ENCODE measurements around the gene KLHL5. TPM values are rescaled to one million over a fixed set of nuclear protein-coding genes. Genes with fewer than 3 reads are reported as not detected.
A peak's percentile ranks its signal among the peaks of the same experiment; 100 is the strongest.

Gene KLHL5
- total and polyA plus RNA-seq, 4 donors, result 14.2 to 65.4 (median 25.6) TPM

GRCh38 chr4:39048311-39048710 is 13.7 kb upstream of the KLHL5 start:
- no peaks in the 10 kb centered on the region for H3K27me3 ChIP-seq (ENCODE audit: control insufficient read depth in 4 of 4, insufficient read depth in 4 of 4, low read length in 3 of 4)
- 80% methylated on average over 1 of the region's 1 CpG for WGBS
- no peaks in the 10 kb centered on the region for H3K36me3 ChIP-seq (ENCODE audit: control insufficient read depth in 4 of 4, insufficient read depth in 3 of 4, low read depth in 1 of 4, low read length in 3 of 4)
- TF ChIP-seq HNF4A (conservative IDR thresholded peaks at IDR 0.05) (no peak), ZBTB33 (IDR thresholded peaks at IDR 0.05) (no peak), FOXA2 (IDR thresholded peaks at IDR 0.05) (no peak), HNF4G (IDR thresholded peaks at IDR 0.05) (no peak), JUND (IDR thresholded peaks at IDR 0.05) (no peak), ATF3 (IDR thresholded peaks at IDR 0.05) (no peak), FOXA1 (IDR thresholded peaks at IDR 0.05) (no peak), TAF1 (conservative IDR thresholded peaks at IDR 0.05) (no peak), YY1 (IDR thresholded peaks at IDR 0.05) (no peak)
- no peak for DNase-seq (ENCODE audit: low spot score)
- H3K4me1 ChIP-seq (ENCODE audit: control insufficient read depth in 4 of 4, insufficient read depth in 4 of 4, low read length in 3 of 4), result peaks cover 3 to 40% (median 21%) of the 10 kb centered on the region in 4 donors
- no peak overlapping the region for H3K9ac ChIP-seq (ENCODE audit: low read depth in 1 of 2, low read length in 2 of 2)
- H3K27ac ChIP-seq (ENCODE audit: low read depth in 1 of 2, low read length in 2 of 2), result peak overlapping the region in 1 of 2 donors; percentile 33
- no peaks in the 10 kb centered on the region for H3K9me3 ChIP-seq (ENCODE audit: control insufficient read depth in 4 of 4, low read length in 3 of 4)
- H3K4me3 ChIP-seq (ENCODE audit: low read depth in 1 of 3, low read length in 3 of 3), result no peak overlapping the region

- 86% methylated on average over 2 of the region's 2 CpGs for WGBS
Observed at GRCh38 chr4:39050590-39050989, 11.4 kb upstream of the KLHL5 start.

More at GRCh38 chr4:39050590-39050989, 11.4 kb upstream of the KLHL5 start:
- DNase-seq (ENCODE audit: low spot score), result no peak
- Histone ChIP-seq H3K36me3 (ENCODE audit: control insufficient read depth in 4 of 4, insufficient read depth in 3 of 4, low read depth in 1 of 4, low read length in 3 of 4) (no peaks in the 10 kb centered on the region), H3K4me1 (ENCODE audit: control insufficient read depth in 4 of 4, insufficient read depth in 4 of 4, low read length in 3 of 4) (peaks cover 5 to 32% (median 13%) of the 10 kb centered on the region in 4 donors), H3K27ac (ENCODE audit: low read depth in 1 of 2, low read length in 2 of 2) (no peak overlapping the region), H3K27me3 (ENCODE audit: control insufficient read depth in 4 of 4, insufficient read depth in 4 of 4, low read length in 3 of 4) (no peaks in the 10 kb centered on the region), H3K4me3 (ENCODE audit: low read depth in 1 of 3, low read length in 3 of 3) (no peak overlapping the region), H3K9me3 (ENCODE audit: control insufficient read depth in 4 of 4, low read length in 3 of 4) (no peaks in the 10 kb centered on the region), H3K9ac (ENCODE audit: low read depth in 1 of 2, low read length in 2 of 2) (no peak overlapping the region)
- TF ChIP-seq CTCF (IDR thresholded peaks at IDR 0.05; ENCODE audit: low read depth, low read length, missing input control) (no peak), HNF4G (IDR thresholded peaks at IDR 0.05) (no peak), TAF1 (conservative IDR thresholded peaks at IDR 0.05) (no peak), RAD21 (IDR thresholded peaks at IDR 0.05) (no peak), SP1 (IDR thresholded peaks at IDR 0.05) (no peak), EGR1 (IDR thresholded peaks at IDR 0.05; ENCODE audit: low read depth in 2 of 2) (no peak), NR2F2 (IDR thresholded peaks at IDR 0.05) (no peak), ZBTB33 (IDR thresholded peaks at IDR 0.05) (no peak), RXRA (IDR thresholded peaks at IDR 0.05) (no peak), ATF3 (IDR thresholded peaks at IDR 0.05) (no peak), REST (IDR thresholded peaks at IDR 0.05) (no peak), MAX (IDR thresholded peaks at IDR 0.05) (no peak), GABPA (IDR thresholded peaks at IDR 0.05 in 1 of 2, conservative IDR thresholded peaks at IDR 0.05 in 1 of 2) (no peak)
